GM18502 (cell line): ENCODE data around the gene GNAT1.
"Not testable (repeated sequence)": the region's sequence is repeated elsewhere in the genome, so short reads cannot be mapped to it uniquely, and the experiment has no call there.

ENCODE experiments used
- ATAC-seq: cut with Tn5 transposase; IDR thresholded peaks from one replicate; pipeline ENCODE4 v1.9.1; 2021; ENCODE audit warnings: mild to moderate bottlenecking; ENCODE audit not compliant: unreplicated experiment, poor library complexity

The GNAT1 gene

DNA sequence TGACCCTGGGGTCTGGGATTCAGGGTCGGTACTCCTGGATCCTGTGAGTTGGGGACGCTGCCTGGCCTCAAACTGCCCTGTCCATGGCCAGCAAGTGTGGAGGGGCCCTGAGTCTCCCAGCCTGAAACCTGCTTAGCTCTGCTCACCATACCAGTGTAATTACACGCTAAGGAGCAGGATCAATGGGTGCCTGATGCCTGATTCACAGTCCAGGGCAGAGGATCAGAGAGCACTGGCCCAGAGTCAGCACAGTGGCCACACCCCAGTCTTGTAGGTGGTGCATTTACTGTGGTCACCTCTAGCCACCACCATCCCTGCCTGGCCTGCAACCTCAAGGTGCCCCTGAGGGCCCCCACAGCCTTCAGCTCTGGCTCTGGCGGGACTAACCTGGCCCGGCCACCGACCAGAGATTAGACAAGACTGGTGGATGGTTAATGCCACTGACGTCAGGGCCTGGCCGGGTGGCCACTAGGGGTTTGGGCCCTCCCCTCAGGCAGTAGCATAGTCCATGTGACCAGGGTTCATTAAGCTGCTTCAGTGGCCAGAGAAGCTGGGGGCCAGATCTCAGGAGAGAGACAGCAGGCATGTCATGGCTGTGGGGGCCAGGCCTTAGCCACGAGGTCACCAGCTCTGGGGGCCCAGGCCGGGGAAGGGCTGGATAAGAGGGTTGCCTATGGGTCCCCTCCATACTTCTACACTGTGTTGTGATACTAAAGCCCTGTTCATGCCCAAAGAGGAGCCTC is 10.3 kb downstream of the GNAT1 start:
- no peak for ATAC-seq

DNA sequence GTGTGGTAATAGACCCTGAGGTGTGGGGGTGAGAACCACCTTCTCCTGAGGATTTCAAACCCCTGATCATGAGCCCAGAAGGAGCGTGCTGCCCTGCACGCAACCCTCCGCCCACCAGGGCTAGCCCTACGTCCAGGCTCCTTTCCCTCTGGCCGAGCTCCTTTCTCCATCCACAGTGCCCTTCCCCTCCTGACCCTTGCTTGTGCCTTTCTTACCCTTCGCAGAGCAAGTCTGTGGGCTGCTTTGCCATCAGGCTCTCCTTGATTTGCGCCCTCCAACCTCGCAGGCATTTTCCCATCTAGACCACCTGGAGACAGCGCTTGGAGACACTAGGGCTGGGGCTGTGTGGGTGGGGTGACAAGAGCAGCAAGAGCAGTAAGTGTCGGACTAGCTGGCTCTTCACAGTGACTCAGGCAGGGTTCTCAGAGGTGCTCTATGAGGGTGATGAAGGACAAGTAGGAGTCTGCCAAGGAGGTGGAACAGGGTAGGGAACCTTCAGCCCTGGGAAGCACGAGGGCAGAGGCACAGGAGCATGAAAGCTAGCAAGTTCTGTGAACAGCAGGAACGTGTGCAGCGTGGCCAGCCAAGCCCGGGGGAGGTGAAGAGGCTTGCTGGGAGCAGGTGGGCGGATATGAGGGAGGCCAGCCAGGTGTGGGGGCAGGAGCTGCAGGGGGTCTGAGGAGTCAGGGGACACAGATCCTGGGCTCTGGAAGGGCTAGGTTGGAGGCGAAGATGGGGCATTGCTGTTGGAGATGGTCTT is 11.1 kb downstream of the GNAT1 start:
- ATAC-seq: no peak

DNA sequence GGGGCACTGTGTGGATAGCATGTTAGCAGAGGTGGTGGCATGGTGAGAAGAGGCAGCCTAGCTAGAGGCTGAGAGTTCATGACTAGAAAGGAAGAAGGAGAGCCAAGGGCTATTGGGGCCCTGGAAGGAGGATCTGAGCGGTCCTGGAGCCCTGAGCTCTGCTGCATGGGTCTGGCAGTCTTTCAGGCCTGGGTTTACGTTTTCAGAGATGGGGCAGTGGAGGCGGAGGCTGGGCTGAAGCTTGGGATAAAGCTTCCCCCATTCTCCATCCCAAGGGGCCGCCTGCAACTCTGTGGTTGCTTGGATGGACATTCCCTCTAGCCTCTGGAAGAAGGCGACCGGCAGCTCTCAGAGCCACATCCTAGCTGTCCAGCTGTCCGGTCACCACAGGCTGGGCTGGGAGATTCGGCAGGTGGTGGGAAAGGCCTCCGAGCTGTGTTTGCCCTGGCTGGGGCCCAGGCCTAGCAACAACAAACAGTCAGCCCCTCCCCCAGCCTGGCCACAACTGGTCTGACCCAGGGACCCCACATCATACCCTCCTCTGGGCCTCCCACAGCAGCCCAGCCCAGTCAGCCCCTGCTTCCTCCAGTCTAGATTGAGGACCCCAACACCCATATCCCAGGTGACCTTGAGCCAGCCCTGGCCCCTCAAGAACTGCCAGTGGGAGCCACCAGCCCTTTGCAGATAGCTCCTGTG is 11.9 kb downstream of the GNAT1 start:
- no peak for ATAC-seq

DNA sequence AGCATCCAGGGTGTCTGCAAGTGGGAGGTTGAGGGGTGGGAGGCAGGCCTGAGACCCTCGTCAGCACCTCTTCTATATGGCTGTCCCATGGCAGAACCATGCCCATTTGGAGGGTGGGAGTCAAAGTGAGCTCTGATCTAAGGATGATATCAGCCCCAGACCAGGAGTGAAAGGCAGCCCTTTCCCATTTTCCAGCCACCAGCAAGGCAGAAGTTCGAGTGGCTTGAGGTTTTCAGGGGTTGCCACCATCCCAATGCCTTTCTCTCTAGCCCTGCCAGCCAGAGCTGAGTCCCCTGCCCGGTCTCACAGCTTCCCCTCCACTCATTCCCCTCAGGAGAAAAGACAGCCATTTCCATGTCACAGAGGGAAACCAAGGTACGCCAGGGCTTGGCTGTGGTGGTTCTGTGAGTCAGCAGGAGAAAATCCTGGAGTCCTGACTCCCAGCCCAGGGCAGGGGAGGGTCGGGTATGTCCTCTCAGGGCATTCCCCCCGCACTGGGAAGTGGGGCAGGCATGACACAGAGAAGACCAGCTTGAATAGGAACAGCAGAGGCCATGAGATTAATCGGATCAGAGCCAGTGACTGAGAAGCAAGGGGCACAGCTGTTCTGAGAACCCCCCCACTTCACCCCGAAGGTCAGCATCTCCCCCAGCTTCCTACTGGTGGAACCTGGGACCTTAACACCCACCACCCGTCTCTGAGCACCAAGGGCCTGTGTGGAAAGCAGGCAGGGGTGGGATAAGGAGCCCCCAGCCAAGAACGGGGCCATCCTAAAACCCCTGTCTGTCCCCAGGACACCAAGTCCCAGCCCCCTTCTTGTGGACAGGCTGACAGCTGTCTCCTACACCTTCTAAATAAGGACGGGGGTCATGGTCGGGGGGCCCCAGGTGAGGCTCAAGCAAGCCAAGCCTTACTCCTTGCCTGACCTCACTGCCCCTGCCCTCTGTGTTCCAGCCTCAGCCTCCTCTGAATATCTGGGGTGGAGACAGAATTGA is 12.7 kb downstream of the GNAT1 start:
- no peak for ATAC-seq

DNA sequence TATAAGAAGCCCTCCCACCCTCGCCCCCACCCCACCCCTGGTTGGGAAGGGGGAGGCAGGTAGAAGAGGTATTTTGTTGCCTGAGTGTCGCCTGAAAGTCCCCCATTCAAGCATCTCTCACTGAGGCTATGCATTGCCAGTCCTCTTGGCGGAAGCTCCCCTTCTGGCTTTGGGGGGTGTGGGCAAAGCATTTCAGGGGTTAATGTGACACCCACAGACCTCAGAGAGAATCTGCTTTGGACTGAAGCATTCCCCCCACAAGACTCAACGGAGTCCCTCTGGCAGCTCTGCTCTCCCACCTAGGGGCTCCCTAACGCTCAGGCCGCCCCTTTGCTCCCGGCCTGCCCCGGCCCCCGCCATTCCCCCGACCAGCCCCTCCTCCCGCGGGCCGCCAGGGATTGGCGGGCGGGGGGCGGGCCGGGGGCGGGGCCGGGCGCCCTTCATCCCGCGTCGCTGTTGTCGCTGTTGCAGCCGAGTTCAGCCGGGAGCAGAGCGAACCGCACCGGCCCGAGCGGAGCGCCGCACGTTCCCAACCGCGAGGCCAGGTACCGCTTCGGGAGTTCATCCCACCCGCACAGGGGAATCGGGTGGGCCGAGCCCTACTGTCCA is 13.5 kb downstream of the GNAT1 start, which contains the start of gene SLC38A3:
Gene SLC38A3, plus strand, starts transcription at position 468 of the 609 bp plus-strand sequence. CDS start 8,929 bp downstream, outside the sequence.
- no peak for ATAC-seq

DNA sequence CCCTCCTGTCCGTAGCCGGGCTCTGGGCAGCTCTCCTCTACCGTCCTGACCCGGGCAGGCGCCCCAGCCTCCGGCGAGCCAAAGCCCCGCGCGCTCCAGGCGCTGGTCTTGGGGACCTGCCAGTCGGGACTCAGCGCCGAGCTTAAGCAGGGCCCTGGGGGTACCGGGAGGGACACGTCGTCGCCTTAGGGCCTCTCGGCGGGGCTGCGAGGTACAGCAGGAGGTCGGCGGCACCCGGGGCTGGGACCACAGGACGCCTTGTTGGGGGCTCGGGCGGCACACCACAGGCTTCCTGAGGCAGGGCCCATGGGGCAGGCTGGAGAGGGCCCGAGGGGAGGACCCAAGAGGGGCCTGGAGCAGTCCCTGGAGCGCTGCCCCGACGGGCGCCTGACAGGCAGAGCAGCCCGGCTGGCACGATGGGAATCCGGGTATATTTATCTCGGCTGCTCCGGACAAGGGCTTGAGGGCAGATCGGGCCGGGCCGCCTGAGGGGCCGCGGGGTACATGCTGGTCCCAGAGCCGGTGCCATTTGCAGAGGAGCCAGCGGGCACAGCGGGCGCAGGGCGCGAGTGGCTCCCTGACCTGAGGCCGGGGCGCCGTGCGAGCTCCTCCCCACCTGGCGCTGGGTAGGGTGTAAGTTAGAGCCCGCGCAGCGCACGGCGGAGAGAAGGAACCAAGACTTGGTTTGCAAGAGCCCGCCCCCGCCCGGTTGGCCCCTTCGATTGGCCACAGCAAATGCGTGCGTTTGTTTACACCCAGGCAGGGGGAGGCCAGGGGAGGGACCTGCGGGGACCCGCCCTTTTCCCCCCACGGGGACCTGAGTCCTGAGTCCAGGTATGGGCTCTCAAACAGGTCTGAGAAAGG is 14.2 kb downstream of the GNAT1 start:
- no peak for ATAC-seq

DNA sequence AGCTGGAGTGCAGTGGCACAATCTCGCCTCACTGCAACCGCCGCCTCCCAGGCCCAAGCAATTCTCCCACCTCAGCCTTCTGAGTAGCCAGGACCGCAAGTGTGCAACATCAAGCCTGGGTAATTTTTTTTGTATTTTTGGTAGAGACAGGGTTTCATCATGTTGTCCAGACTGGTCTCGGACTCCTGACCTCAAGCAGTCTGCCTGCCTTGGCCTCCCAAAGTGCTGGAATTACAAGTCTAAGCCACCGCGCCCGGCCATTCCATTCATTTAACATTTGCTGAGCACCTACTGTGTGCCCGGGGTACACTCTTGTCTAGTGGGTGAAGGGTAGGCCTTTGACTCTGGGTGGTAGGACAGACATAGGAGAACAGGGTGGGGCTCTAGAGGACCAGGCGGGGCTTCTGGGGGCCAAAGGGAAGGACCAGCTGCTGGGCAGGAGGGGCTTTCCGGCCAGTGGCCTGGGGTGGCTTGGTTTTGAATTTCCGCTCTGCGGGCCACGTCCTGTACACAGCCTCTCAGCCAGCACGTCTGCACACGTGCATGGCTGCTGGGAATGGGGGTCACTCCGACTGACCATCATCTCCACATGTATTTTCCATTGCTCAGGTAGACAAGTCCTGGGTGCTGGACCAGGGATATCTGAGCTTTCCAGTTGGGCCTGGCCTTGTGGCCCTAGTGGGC is 16.1 kb downstream of the GNAT1 start:
- no peak for ATAC-seq

DNA sequence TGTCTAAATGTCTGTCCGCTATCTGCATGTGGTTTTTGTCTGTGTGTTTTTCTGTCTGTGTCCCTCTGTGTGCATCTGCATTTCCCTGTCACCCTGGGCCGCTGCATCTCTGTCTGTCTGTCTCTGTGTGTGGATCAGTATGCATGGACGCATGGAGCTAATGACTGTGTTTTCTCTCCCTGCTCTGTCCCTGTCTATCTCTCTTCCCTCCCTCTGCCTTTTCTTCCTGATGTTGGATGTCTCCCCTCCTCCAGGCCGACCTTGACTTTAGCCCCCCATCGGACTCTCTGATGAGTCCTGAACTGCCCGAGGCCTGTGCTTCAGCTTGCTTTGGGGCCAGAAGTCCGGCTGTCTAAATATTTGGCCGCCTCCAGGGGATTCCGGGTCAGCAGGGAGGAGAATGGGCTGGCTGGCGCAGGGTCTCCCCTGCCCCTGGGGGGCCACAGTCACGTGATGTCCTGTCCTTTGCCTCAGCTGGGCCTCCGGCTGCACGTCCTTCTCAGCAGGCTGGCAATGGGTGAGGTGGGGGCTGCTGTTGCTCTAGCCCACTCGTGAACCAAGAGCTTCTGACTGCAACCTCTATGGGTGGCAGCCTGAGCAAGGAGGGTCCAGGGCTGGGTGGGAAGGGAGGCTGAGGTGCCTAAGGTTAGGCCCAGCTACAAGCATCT is 17.4 kb downstream of the GNAT1 start:
- no peak for ATAC-seq

DNA sequence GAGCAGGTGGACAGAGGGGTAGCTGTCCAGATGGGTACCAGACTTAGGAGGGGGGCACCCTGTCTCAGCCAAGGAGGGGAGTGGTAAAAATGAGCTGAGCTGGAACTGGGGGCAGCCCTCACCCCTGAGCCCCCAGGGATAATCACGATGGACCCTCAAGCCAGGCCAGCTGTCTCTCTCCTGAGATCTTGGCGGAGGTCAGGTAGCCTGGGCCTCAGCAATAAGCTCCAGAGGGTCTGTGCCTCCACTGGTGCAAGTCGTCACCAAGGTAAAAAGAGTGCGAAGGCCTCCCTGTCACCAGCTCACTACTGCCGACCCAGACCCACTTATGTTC is 18.7 kb downstream of the GNAT1 start:
- no peak for ATAC-seq

DNA sequence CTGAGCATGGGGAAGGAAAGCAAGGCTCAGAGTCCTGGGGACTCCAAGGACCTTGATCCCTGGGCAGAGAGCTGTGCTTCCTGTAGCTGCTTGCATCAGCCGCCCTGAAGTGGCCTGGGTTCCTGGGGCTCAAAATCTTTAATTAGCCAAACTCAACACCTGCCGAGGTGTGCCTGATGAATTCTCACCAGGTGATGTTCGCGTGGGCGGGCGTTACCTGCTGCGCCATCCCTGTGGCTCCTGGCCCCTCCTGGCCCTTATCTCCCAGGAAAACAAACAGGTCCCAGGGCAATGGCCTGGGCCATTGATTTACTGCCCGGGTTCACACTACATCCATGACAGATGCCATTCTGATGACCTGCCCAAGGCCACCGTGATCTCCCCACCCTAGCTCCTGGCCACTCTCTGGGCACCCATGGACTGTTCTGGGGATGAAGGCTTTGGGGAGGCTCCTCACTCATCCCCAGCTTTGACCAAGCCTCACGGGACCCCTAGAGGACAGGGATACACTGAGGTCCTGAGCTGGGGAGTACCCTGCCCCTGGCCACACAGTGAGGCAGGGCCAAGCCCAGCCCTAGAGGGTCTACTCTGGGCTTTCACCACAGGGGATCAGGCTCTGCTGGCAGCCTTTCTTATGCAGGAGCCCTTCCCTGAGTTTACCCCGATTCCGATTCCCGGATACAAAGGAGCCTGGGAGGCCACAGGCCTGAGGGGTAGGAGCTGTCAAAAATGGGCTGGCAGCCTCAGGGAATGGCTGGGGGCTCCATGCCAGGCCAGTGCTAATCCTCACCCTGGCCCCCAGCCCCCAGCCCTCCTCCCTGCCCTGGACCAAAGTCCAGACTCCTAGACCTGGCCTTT is 19.3 kb downstream of the GNAT1 start:
- ATAC-seq: no peak

DNA sequence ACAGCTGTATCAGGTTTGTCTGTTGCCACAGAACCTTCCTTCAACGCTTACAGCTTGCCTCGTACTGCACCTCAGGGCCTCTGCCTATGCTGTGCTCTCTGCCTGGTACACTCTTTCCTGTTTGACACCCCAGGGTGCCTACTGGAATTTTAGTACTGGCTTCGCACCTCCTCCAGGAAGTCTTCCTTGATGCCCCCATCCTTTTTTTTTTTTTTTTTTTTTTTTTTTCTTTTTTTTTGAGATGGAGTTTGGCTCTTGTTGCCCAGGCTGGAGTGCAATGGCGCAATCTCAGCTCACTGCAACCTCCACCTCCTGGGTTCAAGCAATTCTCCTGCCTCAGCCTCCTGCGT is 19.9 kb downstream of the GNAT1 start:
- ATAC-seq: not testable (repeated sequence)

DNA sequence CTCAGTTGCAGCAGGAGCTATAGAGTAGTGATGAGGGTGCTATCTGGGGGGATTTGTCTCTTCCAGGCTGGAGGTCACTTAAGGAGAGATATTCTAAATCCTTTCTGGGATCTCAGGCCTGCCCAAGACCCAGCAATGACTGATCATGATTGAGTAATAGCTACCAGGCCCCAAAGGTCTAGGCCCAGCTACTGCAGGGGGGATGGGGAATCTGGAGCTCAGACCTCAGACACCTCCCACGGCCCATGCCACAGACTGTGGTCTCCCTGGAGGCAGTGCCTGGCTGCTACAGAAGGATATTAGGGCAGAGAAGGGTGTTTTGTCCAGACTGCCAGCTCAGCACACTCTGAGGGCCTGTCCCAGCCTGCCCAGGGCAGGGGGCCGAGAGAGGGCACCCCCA is 20.5 kb downstream of the GNAT1 start:
- no peak for ATAC-seq

DNA sequence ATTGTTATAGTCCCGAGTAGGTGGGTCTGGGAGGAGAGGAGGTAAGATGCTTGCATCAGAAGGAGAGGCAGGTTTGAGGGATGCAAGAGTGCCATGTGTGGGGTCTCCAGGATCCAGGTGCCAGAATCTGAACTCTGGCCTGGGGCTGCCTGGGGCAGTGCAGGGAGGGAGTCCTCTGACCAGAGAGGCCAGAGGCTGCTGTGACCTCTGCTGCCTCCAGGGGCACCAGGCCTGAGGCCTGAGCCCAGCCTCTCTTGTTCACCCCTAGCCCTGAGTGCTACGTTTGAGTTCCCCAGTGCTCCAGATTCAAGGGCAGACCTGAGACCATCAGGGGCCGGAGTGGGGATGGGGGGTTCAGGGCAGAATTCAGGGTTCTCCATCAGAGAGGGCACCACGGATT is 21.1 kb downstream of the GNAT1 start:
- no peak for ATAC-seq

DNA sequence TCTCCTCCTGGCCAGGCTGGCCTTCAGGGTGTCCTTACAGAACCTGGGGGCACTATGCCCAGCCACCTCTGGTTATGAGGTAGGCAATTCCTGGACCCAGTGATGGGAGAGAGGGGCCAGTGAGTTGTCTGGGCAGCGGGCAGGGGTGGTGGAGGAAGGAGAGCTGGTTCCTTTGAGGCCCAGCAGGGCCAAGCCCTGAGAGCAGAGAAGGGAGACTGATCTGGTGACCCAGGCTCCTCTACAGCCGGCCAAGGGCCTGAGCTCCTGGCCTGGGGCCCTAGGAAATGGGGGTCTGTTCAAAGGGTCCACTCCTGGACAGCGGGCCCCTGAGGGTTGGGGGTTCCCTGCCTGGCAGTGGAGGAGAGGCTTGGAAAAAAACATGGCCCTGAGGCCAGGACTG is 21.6 kb downstream of the GNAT1 start:
- ATAC-seq: no peak

DNA sequence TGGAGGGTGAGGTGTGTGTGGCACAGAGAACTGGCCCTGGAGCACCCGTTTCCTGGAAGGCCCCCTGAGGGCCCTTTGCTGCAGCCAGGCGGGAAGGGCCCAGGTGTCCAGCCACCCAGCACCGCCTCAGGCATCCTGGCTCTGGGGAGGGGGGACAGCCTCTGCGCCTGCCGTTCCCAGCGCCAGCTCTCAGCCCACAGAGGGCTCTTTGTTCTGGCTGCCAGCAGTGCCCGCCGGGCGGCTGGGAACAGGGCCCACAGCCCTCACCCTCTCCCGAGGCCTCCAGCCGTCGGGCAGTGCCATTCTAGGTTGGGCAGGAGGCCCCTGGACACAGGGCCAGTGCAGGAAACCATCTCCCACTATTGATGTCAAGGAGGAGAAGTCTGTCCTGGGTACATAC is 22.0 kb downstream of the GNAT1 start:
- ATAC-seq: no peak

DNA sequence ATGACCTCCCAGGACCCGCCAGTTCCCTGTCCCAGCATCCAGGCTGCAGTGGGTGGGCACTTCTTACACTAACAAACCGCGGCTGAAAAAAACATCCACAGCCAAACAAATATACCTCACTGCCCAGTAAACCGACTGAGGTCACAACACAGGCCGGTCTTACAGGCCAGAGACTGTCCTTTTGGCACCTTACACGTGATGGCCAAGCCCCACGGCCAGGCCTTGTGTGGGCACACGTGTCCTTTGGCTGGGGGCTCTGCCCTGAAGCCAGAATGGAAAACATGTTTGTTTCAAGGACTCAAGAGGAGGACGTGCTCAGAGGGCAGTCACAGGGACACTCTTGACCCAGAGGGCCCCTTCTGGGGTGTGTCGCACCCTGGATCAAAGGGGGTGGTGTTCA is 23.4 kb downstream of the GNAT1 start:
- no peak for ATAC-seq

DNA sequence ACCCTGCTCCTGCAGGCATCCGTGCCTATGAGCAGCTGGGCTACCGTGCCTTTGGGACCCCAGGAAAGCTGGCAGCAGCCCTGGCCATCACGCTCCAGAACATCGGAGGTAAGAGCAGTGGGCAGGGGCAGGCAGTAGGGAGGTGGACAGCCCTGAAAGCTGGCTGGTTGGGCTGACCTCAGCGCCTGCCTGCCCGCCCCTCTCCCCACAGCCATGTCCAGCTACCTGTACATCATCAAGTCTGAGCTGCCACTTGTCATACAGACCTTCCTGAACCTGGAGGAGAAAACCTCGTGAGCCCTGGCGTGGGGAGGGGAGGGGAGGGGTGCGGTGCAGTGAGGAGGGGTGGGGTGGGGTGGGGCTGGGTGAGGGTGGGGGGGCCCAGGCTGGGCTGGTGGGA is 24.1 kb downstream of the GNAT1 start:
- ATAC-seq: no peak
